Measurements from ENCODE around the gene CD24.
"Not testable (repeated sequence)": the region's sequence is repeated elsewhere in the genome, so short reads cannot be mapped to it uniquely, and the experiment has no call there.

Gene CD24, protein sequence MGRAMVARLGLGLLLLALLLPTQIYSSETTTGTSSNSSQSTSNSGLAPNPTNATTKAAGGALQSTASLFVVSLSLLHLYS

GRCh38 chr6:106974336-106974998, at the start of gene CD24:
TSS of gene CD24 (minus strand) at chr6:106974729. CDS start at chr6:106974646, 83 bp downstream.
- DNase-seq = peak; percentile 83

GRCh38 chr6:107021446-107022185, 47.1 kb upstream of the CD24 start:
- no peak for DNase-seq

GRCh38 chr6:107020239-107020638, 45.7 kb upstream of the CD24 start:
- DNase-seq = no peak

DNA sequence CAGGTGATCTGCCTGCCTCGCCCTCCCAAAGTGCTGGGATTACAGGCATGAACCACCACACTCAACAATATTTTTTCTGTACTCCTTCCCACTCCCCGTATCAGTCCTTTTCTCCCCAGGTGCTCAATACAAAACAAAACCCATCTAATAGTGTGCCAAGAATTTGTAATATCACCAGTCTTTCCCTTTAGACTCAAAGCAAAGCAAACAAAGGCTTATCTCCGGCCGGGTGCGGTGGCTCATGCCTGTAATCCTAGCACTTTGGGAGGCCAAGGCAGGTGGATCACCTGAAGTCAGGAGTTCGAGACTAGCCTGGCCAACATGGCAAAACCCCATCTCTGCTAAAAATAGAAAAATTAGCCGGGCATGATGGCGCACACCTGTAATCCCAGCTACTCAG, 45.1 kb upstream of the CD24 start:
- DNase-seq = not testable (repeated sequence)

GRCh38 chr6:107019047-107019446, 44.5 kb upstream of the CD24 start:
- DNase-seq = no peak

GRCh38 chr6:107009499-107009898, 35.0 kb upstream of the CD24 start:
- DNase-seq = no peak

GRCh38 chr6:106997392-106998158, 23.0 kb upstream of the CD24 start:
- DNase-seq = peak; percentile 76

- DNase-seq = no peak
These were observed 21.1 kb upstream of the CD24 start for GRCh38 chr6:106995640-106996039.

GRCh38 chr6:106989737-106990136, 15.2 kb upstream of the CD24 start:
- peak; percentile 1 for DNase-seq

DNA sequence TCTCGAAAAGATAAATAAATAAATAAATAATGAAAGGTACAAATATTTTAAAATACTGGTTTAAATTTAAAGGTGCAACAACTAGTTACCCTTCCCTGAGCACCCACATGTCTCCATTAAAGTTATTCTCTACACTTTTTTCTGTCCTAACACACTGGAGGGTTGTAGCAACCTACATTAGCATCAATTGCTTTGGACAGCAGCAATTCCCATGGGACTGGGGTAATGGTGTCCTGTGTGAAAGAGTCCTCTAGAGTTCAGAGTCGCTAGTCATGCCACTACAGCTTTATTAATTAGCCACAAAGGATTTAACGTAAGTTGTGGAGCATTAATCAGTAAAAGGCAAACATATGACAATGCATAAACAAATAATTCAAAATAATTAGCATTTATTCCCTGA, 14.1 kb upstream of the CD24 start:
- no peak for DNase-seq

DNA sequence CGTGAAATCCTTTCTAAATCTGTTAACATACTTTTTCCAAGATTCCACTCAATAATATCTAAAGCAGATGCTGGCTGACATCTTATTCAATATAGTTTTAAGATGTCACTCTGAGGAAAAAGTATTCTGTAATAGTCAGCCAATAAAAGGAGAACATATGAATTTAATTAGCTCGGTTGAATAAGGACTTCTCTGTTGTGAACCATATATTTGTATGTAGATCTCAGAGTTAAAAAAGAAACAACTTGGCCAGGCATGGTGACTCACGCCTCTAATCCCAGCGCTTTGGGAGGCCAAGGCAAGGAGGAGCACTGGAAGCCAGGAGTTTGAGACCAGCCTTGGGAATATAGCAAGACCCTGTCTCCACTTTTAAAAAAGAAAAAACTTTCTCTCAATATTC, 7.4 kb upstream of the CD24 start:
- DNase-seq = peak; percentile 15

DNA sequence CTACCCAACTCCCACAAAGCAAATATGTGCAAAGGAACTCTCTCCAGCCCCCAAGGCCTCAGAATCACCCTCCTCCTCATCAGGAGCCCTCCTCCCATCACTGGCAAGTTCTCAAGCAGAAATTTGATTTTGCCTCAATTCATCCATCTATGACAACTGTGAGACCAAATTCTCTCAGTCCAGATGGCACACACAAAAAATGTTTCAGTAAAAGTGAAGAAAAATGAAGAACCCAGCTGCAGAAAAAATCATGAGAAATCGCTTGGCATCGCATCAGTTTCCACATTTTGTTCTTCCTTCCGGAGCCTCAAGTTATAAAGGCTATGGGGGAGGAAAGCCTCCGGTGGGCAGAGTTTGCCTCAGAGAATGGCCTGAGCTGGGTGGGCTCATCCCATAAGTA, 6.4 kb upstream of the CD24 start:
- DNase-seq = no peak

DNA sequence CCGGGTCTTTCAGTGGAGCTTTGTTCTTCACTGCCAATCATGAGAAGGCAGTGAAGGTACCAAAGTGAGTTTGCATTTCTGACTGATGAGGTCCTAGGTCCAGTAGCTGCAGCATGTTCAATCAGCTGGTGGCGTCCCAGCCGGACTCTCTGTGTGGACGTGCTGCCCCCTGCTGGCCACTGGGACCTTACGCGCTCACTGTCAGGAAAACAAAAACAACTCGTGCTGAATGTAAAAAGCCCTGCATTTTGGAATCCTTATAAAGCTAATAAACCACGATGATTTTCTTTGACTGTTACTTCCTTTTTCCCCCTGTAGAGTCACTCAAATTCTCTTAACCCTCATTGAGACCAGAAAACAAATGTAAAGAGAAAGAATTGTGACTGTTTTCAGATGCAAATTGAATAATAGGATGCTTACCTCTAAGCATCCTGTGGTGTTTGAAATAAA, 4.9 kb upstream of the CD24 start:
- DNase-seq = peak; percentile 93

- no peak for DNase-seq
These were observed 2.7 kb upstream of the CD24 start for GRCh38 chr6:106977246-106977645.

DNA sequence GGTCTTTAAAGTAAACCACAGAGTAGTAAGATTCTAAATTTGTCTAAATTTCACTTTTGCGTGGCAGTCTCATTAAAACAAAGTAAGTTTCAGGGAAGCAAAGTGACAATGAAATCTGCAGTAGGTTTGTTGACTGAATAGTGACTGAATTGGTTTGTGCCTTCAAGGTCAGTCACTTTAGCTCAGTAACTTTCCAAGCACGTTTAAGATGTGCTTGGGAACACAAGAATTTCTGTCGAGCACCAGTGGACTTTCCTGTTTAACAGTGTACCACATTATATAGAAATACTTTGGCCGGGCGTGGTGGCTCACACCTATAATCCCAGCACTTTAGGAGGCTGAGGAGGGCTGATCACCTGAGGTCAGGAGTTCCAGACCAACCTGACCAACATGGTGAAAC, 1.7 kb upstream of the CD24 start:
- DNase-seq = no peak

DNA sequence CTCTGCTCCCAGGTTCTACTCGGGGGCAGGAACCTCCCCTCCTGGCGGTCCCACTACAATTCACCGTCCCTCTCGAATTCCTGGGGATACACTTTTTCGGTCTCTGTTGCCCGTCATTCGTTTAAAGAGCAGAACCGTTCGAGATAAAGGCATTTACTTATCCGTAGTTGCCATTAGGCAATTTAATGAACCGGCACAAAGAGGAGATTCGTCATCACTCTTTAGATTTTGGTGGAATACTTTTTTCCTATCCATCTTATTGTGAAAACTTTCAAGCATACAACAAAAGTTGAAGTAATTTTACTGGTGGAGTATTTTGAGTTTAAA, 1.2 kb upstream of the CD24 start:
- DNase-seq = no peak

DNA sequence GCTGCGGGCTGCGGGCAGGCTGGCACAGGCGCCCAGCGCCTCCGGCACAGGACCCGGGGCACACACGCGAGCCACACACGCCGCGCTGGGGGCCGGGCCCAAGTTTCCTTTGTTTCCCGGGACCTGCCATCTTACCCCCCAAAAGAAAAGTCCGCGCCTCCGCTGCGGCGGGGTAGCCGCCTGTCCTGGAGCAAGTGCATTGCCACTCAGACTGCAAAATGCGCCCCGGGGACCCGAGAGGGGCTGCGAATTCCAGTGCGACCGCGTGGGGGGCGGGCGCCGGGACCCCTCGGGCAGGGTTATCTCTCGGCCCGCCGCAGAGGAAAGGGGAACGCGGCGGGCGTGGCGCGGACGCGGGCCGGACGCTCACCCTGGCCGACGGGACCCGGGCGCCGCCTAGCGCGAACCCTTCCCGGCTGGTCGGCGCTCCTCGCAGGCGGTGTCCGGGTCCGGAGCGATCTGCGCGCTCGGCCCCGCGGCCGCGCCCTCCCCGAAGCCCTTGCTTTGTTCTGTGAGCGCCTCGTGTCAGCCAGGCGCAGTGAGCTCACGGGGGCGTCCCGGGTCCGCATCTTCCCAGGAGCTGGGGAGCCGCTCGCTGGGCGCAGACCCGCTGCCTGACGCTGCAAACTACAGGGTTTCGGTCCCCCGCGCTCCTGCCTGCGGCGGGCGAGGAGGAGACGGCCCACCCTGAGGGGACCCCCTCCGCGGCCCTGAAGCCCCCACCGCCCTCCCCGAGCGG, 639 bp upstream of the CD24 start:
- DNase-seq = peak; percentile 90

- DNase-seq = peak; percentile 62
These were observed 643 bp downstream of the CD24 start for GRCh38 chr6:106973836-106974335.

DNA sequence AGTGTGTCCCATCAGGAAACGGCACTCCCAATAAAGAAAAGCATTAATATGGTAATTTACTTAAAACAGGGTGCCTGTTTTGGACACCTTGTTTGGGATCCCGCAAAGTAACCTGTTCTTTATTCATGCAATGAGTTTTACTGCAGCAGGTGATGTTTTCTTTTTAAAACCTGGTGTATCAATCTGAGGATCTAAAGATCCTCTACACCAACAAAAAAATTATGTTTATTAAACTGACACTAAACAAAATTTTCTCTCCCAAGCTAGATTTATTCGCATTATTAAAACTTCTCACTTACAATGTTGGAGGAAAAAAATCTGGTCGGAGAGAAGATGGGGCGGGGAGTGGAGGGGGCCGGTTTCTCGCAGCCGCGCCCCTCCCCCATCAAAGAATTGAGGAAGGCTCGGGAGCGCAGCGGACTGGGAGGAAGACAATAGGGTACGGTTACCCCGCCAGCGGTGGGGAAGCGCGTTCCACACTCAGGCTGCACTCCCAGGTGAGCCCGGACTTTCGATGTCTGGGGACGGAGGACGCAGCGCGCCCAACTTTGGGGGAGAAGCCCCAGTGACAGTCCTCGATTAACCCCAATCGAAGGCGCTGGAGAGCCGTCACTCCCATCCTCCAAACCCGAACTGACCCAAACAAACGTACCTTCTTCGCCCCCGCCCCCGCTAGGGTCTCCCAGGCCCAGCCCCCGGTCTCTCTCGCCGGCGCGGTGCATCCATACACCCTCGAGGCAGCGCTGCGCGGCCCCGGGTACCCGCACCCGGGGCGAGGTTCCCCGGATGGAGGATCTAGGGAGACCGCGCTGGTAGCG, 1.3 kb downstream of the CD24 start:
- DNase-seq = peak; percentile 58

GRCh38 chr6:106972500-106972899, 2.0 kb downstream of the CD24 start:
- DNase-seq = peak; percentile 59

DNA sequence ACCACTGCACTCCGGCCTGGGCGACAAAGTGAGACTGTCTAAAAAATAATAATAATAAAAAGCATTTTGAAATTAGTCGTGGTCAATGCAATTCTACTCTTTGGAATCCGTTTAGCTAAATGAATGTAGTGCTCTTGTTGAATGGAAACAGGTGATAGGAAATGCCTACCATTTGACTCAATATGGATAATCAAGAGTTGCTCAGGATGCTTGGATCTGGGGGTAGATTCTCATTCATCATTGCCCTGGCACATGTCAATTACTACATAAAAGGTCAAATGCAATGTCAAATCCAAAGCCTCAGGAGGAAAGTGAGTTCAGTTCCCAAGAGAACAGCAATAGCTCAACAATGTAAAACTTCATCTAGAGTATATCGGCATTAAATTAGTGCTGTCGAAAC, 3.8 kb downstream of the CD24 start:
- DNase-seq = not testable (repeated sequence)
